Measurements from ENCODE around the gene INPP4B.

- TF ChIP-seq EZH2 (IDR thresholded peaks at IDR 0.05; ENCODE audit: insufficient read depth, poor library complexity, severe bottlenecking): no peak
- TF ChIP-seq EZH2phosphoT487 (IDR thresholded peaks at IDR 0.05; ENCODE audit: insufficient read depth, low read depth): no peak
These were observed 158.4 kb downstream of the INPP4B start for GRCh38 chr4:142687547-142688275.

Measured in GM23248 (cell line).